GM23338 (cell line): Measurements from ENCODE around the gene UCP3. TPM values are rescaled to one million over a fixed set of nuclear protein-coding genes. Genes with fewer than 3 reads are reported as not detected.
A peak's percentile ranks its signal among the peaks of the same experiment; 100 is the strongest.

Experiments used
- ATAC-seq: fragments of 200-7000 bp; cut with Tn5 transposase; 3 replicates; pipeline ENCODE4 v1.9.1; 2020
- DNase-seq: peaks from one replicate; pipeline ENCODE4 v3.0.0-alpha.2; 2015; ENCODE audit warnings: low spot score
- H2AFZ ChIP-seq: fragments of 200-600 bp; sonication (generic); 2 replicates; pipeline ENCODE4 v1.8.0; 2016; ENCODE audit warnings: antibody characterized with exemption, mild to moderate bottlenecking, moderate library complexity
- H3F3A ChIP-seq: fragments of 200-600 bp; sonication (generic); replicated peaks from 2 replicates; pipeline ENCODE4 v1.8.0; 2017; ENCODE audit warnings: antibody characterized with exemption, mixed run types, low read depth
- H3K27ac ChIP-seq: fragments of 200-600 bp; sonication (generic); 2 replicates; pipeline ENCODE4 v1.6.1; 2016; ENCODE audit warnings: low read depth
- H3K27me3 ChIP-seq: fragments of 200-600 bp; sonication (generic); 2 replicates; pipeline ENCODE4 v1.8.0; 2016; ENCODE audit warnings: mild to moderate bottlenecking, mixed run types, moderate library complexity; ENCODE audit not compliant: insufficient read depth
- H3K36me3 ChIP-seq: fragments of 200-600 bp; sonication (generic); 2 replicates; pipeline ENCODE4 v1.8.0; 2016; ENCODE audit warnings: mild to moderate bottlenecking; ENCODE audit not compliant: insufficient read depth
- H3K4me1 ChIP-seq: fragments of 200-600 bp; sonication (generic); 2 replicates; pipeline ENCODE4 v1.8.0; 2016; ENCODE audit warnings: mild to moderate bottlenecking, moderate library complexity; ENCODE audit not compliant: insufficient read depth
- H3K4me2 ChIP-seq: fragments of 200-600 bp; sonication (generic); 2 replicates; pipeline ENCODE4 v1.7.1; 2017; ENCODE audit warnings: mixed run types
- H3K4me3 ChIP-seq: fragments of 200-600 bp; sonication (generic); 2 replicates; pipeline ENCODE4 v1.6.1; 2016; ENCODE audit warnings: mixed run types
- H3K79me2 ChIP-seq: fragments of 200-600 bp; sonication (generic); replicated peaks from 2 replicates; pipeline ENCODE4 v1.8.0; 2017; ENCODE audit warnings: mild to moderate bottlenecking; ENCODE audit not compliant: insufficient read depth
- H3K9me2 ChIP-seq: fragments of 200-600 bp; sonication (generic); 2 replicates; pipeline ENCODE4 v1.8.0; 2017; ENCODE audit not compliant: insufficient read depth
- H4K20me1 ChIP-seq: fragments of 200-600 bp; sonication (generic); replicated peaks from 2 replicates; pipeline ENCODE4 v1.8.0; 2017; ENCODE audit warnings: mild to moderate bottlenecking; ENCODE audit not compliant: insufficient read depth
- H3K27ac Mint-ChIP-seq: 2 replicates; pipeline ENCODE4 v1.8.0; 2020; ENCODE audit warnings: inconsistent platforms, mild to moderate bottlenecking, moderate library complexity, mixed read lengths
- H3K27me3 Mint-ChIP-seq: 3 replicates; pipeline ENCODE4 v1.8.0; 2022; ENCODE audit warnings: low read depth, mild to moderate bottlenecking, moderate library complexity, mixed read lengths, inconsistent platforms; ENCODE audit not compliant: insufficient read depth, poor library complexity
- H3K36me3 Mint-ChIP-seq: 3 replicates; pipeline ENCODE4 v1.8.0; 2021; ENCODE audit warnings: low read depth, mild to moderate bottlenecking, inconsistent platforms, moderate library complexity, mixed read lengths
- H3K4me1 Mint-ChIP-seq: 3 replicates; pipeline ENCODE4 v1.8.0; 2020; ENCODE audit warnings: mild to moderate bottlenecking, inconsistent platforms, mixed read lengths
- H3K4me3 Mint-ChIP-seq: 3 replicates; pipeline ENCODE4 v1.8.0; 2021; ENCODE audit warnings: moderate library complexity, mild to moderate bottlenecking, inconsistent platforms, mixed read lengths
- H3K9me3 Mint-ChIP-seq: 3 replicates; pipeline ENCODE4 v1.8.0; 2020; ENCODE audit warnings: moderate library complexity, mild to moderate bottlenecking, inconsistent platforms, mixed read lengths
- CREB1 ChIP-seq: fragments of 250-450 bp; sonication (Bioruptor Pico); IDR thresholded peaks from 2 replicates; pipeline ENCODE4 v1.5.0; 2020; ENCODE audit warnings: low read depth, mild to moderate bottlenecking, moderate library complexity
- EZH2 ChIP-seq: fragments of 200-600 bp; sonication (generic); IDR thresholded peaks from one replicate; pipeline ENCODE4 v1.8.0; 2017; ENCODE audit warnings: antibody characterized with exemption, mild to moderate bottlenecking, low read depth; ENCODE audit not compliant: unreplicated experiment
- EZH2phosphoT487 ChIP-seq: fragments of 200-600 bp; sonication (generic); IDR thresholded peaks from one replicate; pipeline ENCODE4 v1.8.1; 2018; ENCODE audit warnings: antibody characterized with exemption; ENCODE audit not compliant: unreplicated experiment
- JUNB ChIP-seq: IDR thresholded peaks from one replicate; pipeline ENCODE4 v1.6.1; 2016; ENCODE audit warnings: antibody characterized with exemption; ENCODE audit not compliant: unreplicated experiment
- NANOG ChIP-seq: IDR thresholded peaks from 2 replicates; pipeline ENCODE4 v1.6.1; 2016; ENCODE audit warnings: antibody characterized with exemption, borderline replicate concordance
- polyA plus RNA-seq: library from polyadenylated mRNA; unstranded; fragments of >200 nt; fragmentation: Nextera tagmentation; extraction: Ambion mirVana; gene quantifications from 2 replicates; pipeline ENCODE4 v1.2.1, GENCODE V29; 2016
- total RNA-seq: library from RNA; depleted of rRNA; stranded (reverse); fragments of >200 nt; shearing (Covaris generic); gene quantifications from 2 replicates; pipeline ENCODE4 v1.2.3, GENCODE V29; 2014
- TF ChIP-seq, protein P1 (sequence below): IDR thresholded peaks from one replicate; pipeline ENCODE4 v1.6.1; 2018; ENCODE audit warnings: antibody characterized with exemption; ENCODE audit not compliant: unreplicated experiment
- TF ChIP-seq, protein P2 (sequence below): fragments of 250-450 bp; sonication (Bioruptor Pico); IDR thresholded peaks from 2 replicates; pipeline ENCODE4 v1.5.0; 2020; ENCODE audit warnings: mild to moderate bottlenecking, moderate library complexity
- TF ChIP-seq, protein P3 (sequence below), 2 experiments: fragments of 200-600 bp in 1 of 2; sonication (generic) in 1 of 2; conservative IDR thresholded peaks; 2 replicates each; pipeline versions ENCODE4 v1.5.1 to v1.6.1; 2016 to 2017; ENCODE audit warnings: antibody characterized with exemption in 2 of 2, low read depth in 2 of 2, mild to moderate bottlenecking in 2 of 2, moderate library complexity in 1 of 2
- TF ChIP-seq, protein P4 (sequence below): IDR thresholded peaks from 2 replicates; pipeline ENCODE4 v1.6.1; 2016; ENCODE audit warnings: antibody characterized with exemption

The UCP3 gene
- total and polyA plus RNA-seq, 2 experiments from 2014 or later = 0.21 to 0.40 TPM

DNA sequence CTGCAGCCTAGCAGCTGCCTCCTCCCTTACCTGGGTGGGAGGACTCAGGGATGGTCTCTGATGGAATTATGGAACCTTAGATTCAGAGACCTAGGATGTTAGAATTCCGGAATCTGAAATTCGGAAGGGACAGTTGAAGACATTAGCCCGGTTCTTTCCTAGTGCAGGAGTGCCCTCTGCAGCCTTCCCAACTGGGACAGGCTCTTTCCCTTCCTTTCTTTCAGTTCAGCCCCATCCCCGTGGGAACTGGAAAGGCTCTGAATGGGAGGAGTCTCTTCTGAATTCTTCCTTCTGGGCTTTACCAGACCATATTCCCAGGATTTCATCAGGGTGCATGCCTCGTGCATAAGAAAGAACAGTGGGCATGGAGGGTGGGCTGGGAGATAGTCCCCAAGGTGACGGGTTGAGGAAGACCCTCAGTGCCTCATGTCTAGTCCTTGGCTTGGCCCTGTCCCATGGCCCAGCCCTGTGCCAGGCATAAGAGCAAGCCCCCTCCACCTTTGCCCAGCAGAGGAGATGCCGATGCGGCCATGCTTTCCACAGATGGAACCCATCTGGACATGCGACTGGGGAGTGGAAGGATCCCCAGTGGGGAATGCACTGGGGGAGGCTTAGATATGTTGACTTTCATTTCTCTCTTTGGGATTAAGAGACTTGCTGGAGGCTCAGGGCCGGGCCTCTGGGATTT is 43.7 kb downstream of the UCP3 start:
- ATAC-seq = peak; percentile 37
- Histone ChIP-seq H3K4me2 (peak overlapping the region; percentile 75), H3K36me3 (no peaks in the 10 kb centered on the region), H3K4me1 (peaks cover 4% of the 10 kb centered on the region; the same call in 1 of the 2 replicates), H3K9me2 (no peaks in the 10 kb centered on the region), H2AFZ (peak overlapping the region; percentile 69; the same call in 1 of the 2 replicates), H3K27me3 (no peaks in the 10 kb centered on the region), H3K27ac (no peak overlapping the region), H3F3A (0 out of 2 replicates have a peak, but pooled peaks cover 3% of the 10 kb centered on the region), H4K20me1 (no peaks in the 10 kb centered on the region), H3K79me2 (no peaks in the 10 kb centered on the region), H3K4me3 (peak overlapping the region; percentile 44)
- H3K4me1 Mint-ChIP-seq = peaks cover 9% of the 10 kb centered on the region
- H3K36me3 Mint-ChIP-seq = no peaks in the 10 kb centered on the region
- peak overlapping the region; percentile 74 for H3K4me3 Mint-ChIP-seq
- peaks cover 16% of the 10 kb centered on the region for H3K27me3 Mint-ChIP-seq
- H3K27ac Mint-ChIP-seq = no peak overlapping the region
- H3K9me3 Mint-ChIP-seq = no peaks in the 10 kb centered on the region; the same call in 2 of the 3 replicates
- peak; percentile 47 for DNase-seq
- TF ChIP-seq NANOG (no peak), EZH2 (no peak), CREB1 (no peak), EZH2phosphoT487 (no peak), JUNB (no peak)
- TF ChIP-seq, protein P1, sequence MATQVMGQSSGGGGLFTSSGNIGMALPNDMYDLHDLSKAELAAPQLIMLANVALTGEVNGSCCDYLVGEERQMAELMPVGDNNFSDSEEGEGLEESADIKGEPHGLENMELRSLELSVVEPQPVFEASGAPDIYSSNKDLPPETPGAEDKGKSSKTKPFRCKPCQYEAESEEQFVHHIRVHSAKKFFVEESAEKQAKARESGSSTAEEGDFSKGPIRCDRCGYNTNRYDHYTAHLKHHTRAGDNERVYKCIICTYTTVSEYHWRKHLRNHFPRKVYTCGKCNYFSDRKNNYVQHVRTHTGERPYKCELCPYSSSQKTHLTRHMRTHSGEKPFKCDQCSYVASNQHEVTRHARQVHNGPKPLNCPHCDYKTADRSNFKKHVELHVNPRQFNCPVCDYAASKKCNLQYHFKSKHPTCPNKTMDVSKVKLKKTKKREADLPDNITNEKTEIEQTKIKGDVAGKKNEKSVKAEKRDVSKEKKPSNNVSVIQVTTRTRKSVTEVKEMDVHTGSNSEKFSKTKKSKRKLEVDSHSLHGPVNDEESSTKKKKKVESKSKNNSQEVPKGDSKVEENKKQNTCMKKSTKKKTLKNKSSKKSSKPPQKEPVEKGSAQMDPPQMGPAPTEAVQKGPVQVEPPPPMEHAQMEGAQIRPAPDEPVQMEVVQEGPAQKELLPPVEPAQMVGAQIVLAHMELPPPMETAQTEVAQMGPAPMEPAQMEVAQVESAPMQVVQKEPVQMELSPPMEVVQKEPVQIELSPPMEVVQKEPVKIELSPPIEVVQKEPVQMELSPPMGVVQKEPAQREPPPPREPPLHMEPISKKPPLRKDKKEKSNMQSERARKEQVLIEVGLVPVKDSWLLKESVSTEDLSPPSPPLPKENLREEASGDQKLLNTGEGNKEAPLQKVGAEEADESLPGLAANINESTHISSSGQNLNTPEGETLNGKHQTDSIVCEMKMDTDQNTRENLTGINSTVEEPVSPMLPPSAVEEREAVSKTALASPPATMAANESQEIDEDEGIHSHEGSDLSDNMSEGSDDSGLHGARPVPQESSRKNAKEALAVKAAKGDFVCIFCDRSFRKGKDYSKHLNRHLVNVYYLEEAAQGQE = no peak
- TF ChIP-seq, protein P2, sequence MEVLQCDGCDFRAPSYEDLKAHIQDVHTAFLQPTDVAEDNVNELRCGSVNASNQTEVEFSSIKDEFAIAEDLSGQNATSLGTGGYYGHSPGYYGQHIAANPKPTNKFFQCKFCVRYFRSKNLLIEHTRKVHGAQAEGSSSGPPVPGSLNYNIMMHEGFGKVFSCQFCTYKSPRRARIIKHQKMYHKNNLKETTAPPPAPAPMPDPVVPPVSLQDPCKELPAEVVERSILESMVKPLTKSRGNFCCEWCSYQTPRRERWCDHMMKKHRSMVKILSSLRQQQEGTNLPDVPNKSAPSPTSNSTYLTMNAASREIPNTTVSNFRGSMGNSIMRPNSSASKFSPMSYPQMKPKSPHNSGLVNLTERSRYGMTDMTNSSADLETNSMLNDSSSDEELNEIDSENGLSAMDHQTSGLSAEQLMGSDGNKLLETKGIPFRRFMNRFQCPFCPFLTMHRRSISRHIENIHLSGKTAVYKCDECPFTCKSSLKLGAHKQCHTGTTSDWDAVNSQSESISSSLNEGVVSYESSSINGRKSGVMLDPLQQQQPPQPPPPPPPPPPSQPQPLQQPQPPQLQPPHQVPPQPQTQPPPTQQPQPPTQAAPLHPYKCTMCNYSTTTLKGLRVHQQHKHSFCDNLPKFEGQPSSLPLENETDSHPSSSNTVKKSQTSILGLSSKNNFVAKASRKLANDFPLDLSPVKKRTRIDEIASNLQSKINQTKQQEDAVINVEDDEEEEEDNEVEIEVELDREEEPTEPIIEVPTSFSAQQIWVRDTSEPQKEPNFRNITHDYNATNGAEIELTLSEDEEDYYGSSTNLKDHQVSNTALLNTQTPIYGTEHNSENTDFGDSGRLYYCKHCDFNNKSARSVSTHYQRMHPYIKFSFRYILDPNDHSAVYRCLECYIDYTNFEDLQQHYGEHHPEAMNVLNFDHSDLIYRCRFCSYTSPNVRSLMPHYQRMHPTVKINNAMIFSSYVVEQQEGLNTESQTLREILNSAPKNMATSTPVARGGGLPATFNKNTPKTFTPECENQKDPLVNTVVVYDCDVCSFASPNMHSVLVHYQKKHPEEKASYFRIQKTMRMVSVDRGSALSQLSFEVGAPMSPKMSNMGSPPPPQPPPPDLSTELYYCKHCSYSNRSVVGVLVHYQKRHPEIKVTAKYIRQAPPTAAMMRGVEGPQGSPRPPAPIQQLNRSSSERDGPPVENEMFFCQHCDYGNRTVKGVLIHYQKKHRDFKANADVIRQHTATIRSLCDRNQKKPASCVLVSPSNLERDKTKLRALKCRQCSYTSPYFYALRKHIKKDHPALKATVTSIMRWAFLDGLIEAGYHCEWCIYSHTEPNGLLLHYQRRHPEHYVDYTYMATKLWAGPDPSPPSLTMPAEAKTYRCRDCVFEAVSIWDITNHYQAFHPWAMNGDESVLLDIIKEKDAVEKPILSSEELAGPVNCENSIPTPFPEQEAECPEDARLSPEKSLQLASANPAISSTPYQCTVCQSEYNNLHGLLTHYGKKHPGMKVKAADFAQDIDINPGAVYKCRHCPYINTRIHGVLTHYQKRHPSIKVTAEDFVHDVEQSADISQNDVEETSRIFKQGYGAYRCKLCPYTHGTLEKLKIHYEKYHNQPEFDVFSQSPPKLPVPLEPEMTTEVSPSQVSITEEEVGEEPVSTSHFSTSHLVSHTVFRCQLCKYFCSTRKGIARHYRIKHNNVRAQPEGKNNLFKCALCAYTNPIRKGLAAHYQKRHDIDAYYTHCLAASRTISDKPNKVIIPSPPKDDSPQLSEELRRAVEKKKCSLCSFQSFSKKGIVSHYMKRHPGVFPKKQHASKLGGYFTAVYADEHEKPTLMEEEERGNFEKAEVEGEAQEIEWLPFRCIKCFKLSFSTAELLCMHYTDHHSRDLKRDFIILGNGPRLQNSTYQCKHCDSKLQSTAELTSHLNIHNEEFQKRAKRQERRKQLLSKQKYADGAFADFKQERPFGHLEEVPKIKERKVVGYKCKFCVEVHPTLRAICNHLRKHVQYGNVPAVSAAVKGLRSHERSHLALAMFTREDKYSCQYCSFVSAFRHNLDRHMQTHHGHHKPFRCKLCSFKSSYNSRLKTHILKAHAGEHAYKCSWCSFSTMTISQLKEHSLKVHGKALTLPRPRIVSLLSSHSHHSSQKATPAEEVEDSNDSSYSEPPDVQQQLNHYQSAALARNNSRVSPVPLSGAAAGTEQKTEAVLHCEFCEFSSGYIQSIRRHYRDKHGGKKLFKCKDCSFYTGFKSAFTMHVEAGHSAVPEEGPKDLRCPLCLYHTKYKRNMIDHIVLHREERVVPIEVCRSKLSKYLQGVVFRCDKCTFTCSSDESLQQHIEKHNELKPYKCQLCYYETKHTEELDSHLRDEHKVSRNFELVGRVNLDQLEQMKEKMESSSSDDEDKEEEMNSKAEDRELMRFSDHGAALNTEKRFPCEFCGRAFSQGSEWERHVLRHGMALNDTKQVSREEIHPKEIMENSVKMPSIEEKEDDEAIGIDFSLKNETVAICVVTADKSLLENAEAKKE = no peak
- TF ChIP-seq, protein P3, sequence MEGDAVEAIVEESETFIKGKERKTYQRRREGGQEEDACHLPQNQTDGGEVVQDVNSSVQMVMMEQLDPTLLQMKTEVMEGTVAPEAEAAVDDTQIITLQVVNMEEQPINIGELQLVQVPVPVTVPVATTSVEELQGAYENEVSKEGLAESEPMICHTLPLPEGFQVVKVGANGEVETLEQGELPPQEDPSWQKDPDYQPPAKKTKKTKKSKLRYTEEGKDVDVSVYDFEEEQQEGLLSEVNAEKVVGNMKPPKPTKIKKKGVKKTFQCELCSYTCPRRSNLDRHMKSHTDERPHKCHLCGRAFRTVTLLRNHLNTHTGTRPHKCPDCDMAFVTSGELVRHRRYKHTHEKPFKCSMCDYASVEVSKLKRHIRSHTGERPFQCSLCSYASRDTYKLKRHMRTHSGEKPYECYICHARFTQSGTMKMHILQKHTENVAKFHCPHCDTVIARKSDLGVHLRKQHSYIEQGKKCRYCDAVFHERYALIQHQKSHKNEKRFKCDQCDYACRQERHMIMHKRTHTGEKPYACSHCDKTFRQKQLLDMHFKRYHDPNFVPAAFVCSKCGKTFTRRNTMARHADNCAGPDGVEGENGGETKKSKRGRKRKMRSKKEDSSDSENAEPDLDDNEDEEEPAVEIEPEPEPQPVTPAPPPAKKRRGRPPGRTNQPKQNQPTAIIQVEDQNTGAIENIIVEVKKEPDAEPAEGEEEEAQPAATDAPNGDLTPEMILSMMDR (conservative IDR thresholded peaks at IDR 0.05; ENCODE audit: low read depth in 2 of 2) = peak in 1 of 2 experiments; percentile 44; a peak in 2 of 4 replicates
- TF ChIP-seq, protein P4, sequence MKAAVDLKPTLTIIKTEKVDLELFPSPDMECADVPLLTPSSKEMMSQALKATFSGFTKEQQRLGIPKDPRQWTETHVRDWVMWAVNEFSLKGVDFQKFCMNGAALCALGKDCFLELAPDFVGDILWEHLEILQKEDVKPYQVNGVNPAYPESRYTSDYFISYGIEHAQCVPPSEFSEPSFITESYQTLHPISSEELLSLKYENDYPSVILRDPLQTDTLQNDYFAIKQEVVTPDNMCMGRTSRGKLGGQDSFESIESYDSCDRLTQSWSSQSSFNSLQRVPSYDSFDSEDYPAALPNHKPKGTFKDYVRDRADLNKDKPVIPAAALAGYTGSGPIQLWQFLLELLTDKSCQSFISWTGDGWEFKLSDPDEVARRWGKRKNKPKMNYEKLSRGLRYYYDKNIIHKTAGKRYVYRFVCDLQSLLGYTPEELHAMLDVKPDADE = no peak
